Ascending aorta (tissue), 2 donors: ENCODE data around the gene CPNE8. TPM values are rescaled to one million over a fixed set of nuclear protein-coding genes. Genes with fewer than 3 reads are reported as not detected.

Experiments
- DNase-seq, 2 donors: peaks; one replicate each; pipeline ENCODE4 v3.0.0-alpha.2; 2019; ENCODE audit warnings: low spot score in 2 of 2
- H3K27ac ChIP-seq, 2 donors: fragments of 200-600 bp; sonication (generic); one replicate each; pipeline ENCODE4 v1.5.1; 2016 to 2017; ENCODE audit warnings: mild to moderate bottlenecking in 1 of 2
- H3K27me3 ChIP-seq: fragments of 200-600 bp; sonication (generic); one replicate; pipeline ENCODE4 v1.5.1; 2017
- H3K36me3 ChIP-seq, 2 donors: fragments of 200-600 bp; sonication (generic); one replicate each; pipeline ENCODE4 v1.5.1; 2016
- H3K4me1 ChIP-seq, 2 donors: fragments of 200-600 bp; sonication (generic); one replicate each; pipeline ENCODE4 v1.5.1; 2016 to 2017; ENCODE audit warnings: mild to moderate bottlenecking in 1 of 2
- H3K4me3 ChIP-seq, 2 donors: fragments of 200-600 bp; sonication (generic); one replicate each; pipeline ENCODE4 v1.5.1; 2016 to 2017; ENCODE audit warnings: mild to moderate bottlenecking in 1 of 2
- H3K9me3 ChIP-seq, 2 donors: fragments of 200-600 bp; sonication (generic); one replicate each; pipeline ENCODE4 v1.5.1; 2016
- intact Hi-C: fragments of 100-400 bp; cut with DNase I; formaldehyde crosslinking; loops from one replicate; pipeline ENCODE4 v1.15.1; 2023
- total RNA-seq: library from RNA; depleted of rRNA; stranded (reverse); fragments of >200 nt; gene quantifications from one replicate; pipeline ENCODE4 v1.1.0, GENCODE V29; 2016
- TF ChIP-seq, protein P1 (sequence below), 3 experiments: fragments of 200-600 bp in 2 of 3; fragments of 450-650 bp in 1 of 3; sonication (generic) in 2 of 3; IDR thresholded peaks; one replicate each; pipeline ENCODE4 v1.5.1; 2016 to 2019; ENCODE audit warnings: antibody characterized with exemption in 3 of 3, mild to moderate bottlenecking in 1 of 3, moderate library complexity in 1 of 3

The CPNE8 gene
- total RNA-seq, 1 donor from 2014 or later = 18.6 TPM

DNA sequence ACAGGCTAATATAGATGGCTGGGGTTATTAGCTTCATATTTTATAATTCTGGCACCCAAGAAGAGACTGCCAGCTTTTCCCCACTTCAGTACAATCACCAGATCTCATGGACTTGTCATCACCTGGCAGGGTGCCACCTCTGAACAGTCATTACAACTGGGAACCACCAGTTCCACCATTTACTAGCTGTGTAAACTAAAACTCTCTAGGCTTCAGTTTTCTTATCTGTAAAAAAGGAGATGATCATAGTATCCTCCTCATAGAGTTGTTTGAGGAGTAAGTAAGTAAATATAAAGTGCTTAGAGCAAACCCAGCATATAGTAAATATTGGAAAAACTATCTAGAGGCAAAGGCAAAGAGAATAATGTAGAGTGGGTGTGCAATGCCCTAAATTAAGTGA is 19.3 kb downstream of the CPNE8 start:
- H3K27me3 ChIP-seq = no peaks in the 10 kb centered on the region
- H3K9me3 ChIP-seq = no peaks in the 10 kb centered on the region
- TF ChIP-seq, protein P1, sequence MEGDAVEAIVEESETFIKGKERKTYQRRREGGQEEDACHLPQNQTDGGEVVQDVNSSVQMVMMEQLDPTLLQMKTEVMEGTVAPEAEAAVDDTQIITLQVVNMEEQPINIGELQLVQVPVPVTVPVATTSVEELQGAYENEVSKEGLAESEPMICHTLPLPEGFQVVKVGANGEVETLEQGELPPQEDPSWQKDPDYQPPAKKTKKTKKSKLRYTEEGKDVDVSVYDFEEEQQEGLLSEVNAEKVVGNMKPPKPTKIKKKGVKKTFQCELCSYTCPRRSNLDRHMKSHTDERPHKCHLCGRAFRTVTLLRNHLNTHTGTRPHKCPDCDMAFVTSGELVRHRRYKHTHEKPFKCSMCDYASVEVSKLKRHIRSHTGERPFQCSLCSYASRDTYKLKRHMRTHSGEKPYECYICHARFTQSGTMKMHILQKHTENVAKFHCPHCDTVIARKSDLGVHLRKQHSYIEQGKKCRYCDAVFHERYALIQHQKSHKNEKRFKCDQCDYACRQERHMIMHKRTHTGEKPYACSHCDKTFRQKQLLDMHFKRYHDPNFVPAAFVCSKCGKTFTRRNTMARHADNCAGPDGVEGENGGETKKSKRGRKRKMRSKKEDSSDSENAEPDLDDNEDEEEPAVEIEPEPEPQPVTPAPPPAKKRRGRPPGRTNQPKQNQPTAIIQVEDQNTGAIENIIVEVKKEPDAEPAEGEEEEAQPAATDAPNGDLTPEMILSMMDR (IDR thresholded peaks at IDR 0.05) = no peak
- no peaks in the 10 kb centered on the region for H3K4me1 ChIP-seq
- H3K4me3 ChIP-seq = no peak overlapping the region
- no peak overlapping the region for H3K27ac ChIP-seq
- DNase-seq = peak in 1 of 2 donors; percentile 69
- intact Hi-C loops = no loop called here
- H3K36me3 ChIP-seq = no peaks in the 10 kb centered on the region

DNA sequence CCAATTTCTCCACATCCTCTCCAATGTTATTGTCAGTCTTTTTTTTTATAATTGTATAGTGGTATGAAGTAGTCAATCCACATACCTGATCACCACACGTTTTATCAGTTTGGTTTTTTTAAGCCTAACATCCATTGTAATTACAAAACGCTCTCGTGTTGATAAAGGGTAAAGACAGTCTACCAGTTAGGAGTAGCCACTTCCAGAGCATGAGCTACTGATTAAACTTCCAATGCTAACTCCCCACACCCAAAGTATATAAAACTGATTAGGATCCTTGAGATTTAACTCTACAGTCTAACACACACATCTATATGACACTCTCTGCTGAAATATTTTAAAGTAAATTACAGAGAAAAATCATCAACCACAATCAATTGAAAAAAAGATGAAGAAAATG is 20.7 kb downstream of the CPNE8 start:
- TF ChIP-seq, protein P1 (IDR thresholded peaks at IDR 0.05) = no peak
- H3K27me3 ChIP-seq = no peaks in the 10 kb centered on the region
- intact Hi-C loops = no loop called here

DNA sequence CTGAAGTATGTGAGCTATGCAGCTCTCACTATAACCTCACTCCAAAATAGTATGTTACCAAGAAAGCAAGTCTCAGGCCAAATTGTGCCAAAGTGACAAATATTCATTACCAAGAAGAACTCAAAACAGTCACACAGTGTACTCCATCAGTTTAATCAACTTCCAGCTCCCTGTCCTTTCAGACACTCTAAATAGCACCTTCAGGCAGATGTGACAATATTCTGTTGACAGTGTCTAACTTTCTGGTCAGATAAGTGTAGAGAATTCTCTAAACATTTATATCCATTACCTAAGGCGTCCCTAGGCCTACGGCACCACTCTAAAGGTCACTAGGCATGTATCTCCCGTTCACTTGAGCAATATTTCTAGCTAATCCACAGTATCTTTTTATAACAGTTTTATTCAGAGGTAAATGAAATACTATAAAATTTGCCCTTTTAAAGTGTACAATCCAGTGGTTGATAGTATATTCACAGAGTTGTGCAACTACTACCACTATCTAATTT is 21.7 kb downstream of the CPNE8 start:
- intact Hi-C loops = no loop called here
- TF ChIP-seq, protein P1 (IDR thresholded peaks at IDR 0.05) = no peak

More for the DNA sequence above, 20.7 kb downstream of the CPNE8 start:
- no peak overlapping the region for H3K27ac ChIP-seq
- DNase-seq = no peak
- H3K9me3 ChIP-seq = no peaks in the 10 kb centered on the region
- no peak overlapping the region for H3K4me3 ChIP-seq
- no peaks in the 10 kb centered on the region for H3K36me3 ChIP-seq
- H3K4me1 ChIP-seq = no peaks in the 10 kb centered on the region

DNA sequence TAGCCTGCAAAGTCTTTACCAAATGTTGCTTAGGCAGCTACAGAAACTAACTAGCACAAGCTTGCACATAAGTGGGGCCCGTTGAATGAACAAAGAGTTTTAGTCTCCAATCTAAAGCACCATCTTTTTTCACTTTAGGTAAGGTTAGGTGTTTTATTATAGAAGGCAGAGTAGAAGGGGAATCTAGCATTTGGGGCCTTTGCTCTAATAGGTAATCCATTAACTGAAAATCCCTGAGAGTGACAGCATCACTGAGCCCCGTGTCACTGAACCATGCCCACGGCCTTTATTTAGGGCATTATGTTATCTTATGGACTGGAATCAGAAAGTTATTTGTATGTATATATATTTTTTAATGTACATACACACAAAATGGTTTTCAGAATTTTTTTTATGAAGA is 25.1 kb downstream of the CPNE8 start:
- Histone ChIP-seq H3K9me3 (no peaks in the 10 kb centered on the region), H3K4me3 (no peak overlapping the region), H3K27ac (no peak overlapping the region), H3K36me3 (no peaks in the 10 kb centered on the region), H3K4me1 (no peaks in the 10 kb centered on the region), H3K27me3 (no peaks in the 10 kb centered on the region)
- DNase-seq = no peak
- intact Hi-C loops = no loop called here
- TF ChIP-seq, protein P1 (IDR thresholded peaks at IDR 0.05) = no peak

More for the DNA sequence above, 21.7 kb downstream of the CPNE8 start:
- Histone ChIP-seq H3K27ac (no peak overlapping the region), H3K9me3 (no peaks in the 10 kb centered on the region), H3K4me3 (no peak overlapping the region), H3K27me3 (no peaks in the 10 kb centered on the region), H3K36me3 (no peaks in the 10 kb centered on the region), H3K4me1 (no peaks in the 10 kb centered on the region)
- no peak for DNase-seq

DNA sequence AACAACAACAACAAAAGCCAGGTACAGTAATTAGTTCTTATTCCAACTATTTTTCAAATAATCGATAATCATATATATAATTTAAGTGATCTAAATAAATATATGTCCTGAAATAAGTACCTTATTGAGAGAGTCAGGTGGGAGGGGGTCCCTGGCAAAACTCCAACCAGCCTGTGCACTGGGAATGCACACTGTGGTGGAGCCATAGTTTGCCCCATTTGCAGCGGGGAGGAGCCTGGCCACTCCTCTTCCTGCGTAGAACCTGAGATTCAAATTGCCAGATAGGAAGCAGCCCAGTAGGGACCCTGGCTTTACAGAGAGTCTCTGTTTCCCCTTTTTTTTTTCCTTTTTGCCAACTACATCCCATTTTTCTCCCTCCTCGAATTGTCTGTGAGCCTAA is 26.4 kb downstream of the CPNE8 start:
- H3K27me3 ChIP-seq = no peaks in the 10 kb centered on the region
- no peak for DNase-seq
- intact Hi-C loops = no loop called here
- H3K36me3 ChIP-seq = no peaks in the 10 kb centered on the region
- H3K4me3 ChIP-seq = no peak overlapping the region
- H3K9me3 ChIP-seq = no peaks in the 10 kb centered on the region
- H3K27ac ChIP-seq = no peak overlapping the region
- no peaks in the 10 kb centered on the region for H3K4me1 ChIP-seq
- TF ChIP-seq, protein P1 (IDR thresholded peaks at IDR 0.05) = no peak

DNA sequence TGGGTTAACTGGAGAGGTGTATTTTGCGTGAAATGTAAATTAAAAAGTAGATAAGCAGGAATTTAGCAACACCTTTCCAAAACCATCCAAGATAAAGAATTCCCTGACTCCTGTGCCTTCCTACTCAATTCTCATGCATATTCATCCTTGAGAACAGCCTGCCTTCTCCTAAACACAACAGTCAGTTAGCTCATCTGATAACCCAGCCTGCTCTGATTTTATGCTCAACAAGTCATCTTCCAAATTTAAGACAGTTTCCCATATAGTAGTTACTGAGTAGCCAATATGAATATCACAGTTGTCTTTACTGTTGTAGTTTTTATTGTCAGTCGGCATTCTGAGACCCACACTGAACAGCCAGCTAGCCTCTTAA is 27.1 kb downstream of the CPNE8 start:
- Histone ChIP-seq H3K4me3 (no peak overlapping the region), H3K9me3 (no peaks in the 10 kb centered on the region), H3K27me3 (no peaks in the 10 kb centered on the region), H3K27ac (no peak overlapping the region), H3K4me1 (no peaks in the 10 kb centered on the region), H3K36me3 (no peaks in the 10 kb centered on the region)
- intact Hi-C loops = no loop called here
- TF ChIP-seq, protein P1 (IDR thresholded peaks at IDR 0.05) = no peak
- DNase-seq = no peak
